HG03469 (cell line): ENCODE measurements around the gene IFITM10.

ENCODE experiments used
- ATAC-seq: cut with Tn5 transposase; IDR thresholded peaks from one replicate; pipeline ENCODE4 v1.9.1; 2021; ENCODE audit warnings: mild to moderate bottlenecking, moderate library complexity, moderate number of reproducible peaks; ENCODE audit not compliant: unreplicated experiment

The IFITM10 gene

GRCh38 chr11:1742371-1742770 lies 8.0 kb downstream of the IFITM10 start:
- ATAC-seq: no peak

GRCh38 chr11:1741741-1742140 lies 8.7 kb downstream of the IFITM10 start:
- no peak for ATAC-seq

DNA sequence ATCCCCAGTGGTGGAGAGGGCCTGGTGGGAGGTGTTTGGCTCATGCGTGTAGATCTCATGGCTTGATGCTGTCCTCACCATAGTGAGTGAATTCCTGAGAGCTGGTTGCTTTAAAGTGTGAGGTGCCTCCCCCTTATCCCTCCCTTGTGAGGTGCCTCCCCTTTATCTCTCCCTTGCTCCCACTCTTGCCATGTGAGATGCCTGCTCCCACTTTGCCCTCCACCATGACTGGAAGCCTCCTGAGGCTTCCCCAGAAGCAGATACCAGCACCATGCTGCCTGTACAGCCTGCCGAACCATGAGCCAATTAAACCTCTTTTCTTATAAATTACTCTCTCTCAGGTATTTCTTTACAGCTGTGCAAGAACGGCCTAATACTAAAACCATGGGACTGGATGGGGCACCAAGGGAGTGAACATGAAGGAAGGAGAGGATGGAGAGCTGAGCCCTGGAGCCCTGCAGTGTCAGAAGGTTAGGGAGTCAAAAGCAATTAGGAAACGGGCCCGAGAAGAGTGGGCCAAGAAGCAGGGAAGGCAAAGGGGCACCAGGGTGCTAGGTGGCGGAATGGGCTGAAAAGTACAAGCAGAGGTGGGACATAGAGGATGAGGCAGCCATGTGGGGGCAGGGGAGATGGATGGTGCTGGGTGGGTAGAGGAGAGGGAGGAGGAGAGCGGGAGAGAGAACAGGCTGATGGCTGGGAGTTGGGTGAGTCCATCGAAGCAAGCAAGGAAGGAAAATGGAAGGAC lies 9.4 kb downstream of the IFITM10 start:
- ATAC-seq: no peak

DNA sequence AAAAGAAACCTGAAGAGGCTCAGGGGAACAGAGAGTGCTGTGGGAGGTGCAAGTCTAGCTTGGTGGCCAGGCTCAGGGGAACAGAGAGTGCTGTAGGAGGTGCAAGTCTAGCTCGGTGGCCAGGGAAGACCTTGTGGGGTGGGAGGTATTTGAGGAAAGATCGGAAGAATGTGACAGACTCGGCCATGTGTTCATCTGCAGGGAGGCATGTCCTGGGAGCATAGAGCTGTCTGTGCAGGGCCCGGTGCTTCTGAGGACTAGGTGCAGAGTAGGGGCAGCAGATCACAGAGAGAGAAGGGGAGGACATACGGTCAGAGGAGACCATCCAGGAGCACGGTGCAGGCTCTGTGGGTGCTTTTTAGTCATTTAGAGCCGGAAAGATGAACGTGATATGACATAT lies 10.8 kb downstream of the IFITM10 start:
- no peak for ATAC-seq

- ATAC-seq: no peak
Measured at GRCh38 chr11:1738380-1738779, 12.0 kb downstream of the IFITM10 start.

DNA sequence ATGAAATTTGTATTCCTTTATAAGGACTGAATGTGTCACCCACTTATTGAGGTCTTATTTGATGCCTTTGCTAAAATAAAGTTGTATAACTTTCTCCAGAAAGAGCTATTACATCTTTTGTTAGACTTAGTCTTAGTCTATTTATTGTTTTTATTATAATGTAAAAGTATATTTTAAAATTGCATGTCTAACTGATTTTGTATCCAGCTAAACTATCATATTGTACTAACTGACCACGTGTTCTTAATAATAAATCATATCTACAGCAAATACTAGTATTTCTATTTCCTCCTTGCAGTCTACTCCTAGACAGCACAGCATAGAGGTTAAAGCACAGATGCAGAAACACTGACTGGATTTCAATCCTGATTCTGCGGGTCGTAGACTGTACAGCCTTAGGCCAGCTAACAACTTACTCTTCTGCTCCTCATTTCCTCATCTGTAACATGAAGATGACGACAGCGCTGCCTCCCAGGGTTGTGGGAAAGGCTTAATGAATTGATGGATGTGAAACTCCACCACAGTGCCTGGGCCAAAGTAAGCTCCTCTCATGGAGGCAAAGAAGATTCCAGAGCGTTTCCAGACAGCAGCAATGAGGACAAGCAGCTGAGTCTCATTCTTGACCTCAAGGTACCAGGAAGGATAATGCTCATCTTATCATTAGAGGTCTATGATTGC lies 13.2 kb downstream of the IFITM10 start:
- no peak for ATAC-seq

- no peak for ATAC-seq
Measured at GRCh38 chr11:1736447-1736992, 13.9 kb downstream of the IFITM10 start.

- ATAC-seq: no peak
Measured at GRCh38 chr11:1735271-1735670, 15.1 kb downstream of the IFITM10 start.

DNA sequence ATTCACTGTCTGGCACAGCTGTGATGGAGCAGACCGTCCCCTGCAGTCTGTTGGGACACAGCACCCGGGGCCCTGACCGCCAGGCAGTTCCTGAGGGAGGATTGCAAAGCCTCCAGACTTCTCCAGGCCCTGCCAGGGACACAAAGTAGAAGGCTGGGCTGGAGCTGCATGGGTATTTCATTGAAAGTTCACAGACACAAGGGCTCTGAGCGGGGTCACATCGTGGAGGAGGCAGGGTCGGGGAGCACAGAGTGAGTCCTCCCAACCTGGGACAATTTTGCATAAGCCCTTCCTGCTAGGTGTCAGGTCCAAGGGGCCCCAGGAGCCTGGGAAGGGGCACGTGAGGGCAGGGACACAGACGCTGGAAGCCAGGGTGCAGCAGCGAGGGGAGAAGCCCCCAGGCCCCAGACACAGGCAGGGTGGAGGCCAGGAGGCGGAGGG lies 15.7 kb downstream of the IFITM10 start:
- ATAC-seq: no peak

DNA sequence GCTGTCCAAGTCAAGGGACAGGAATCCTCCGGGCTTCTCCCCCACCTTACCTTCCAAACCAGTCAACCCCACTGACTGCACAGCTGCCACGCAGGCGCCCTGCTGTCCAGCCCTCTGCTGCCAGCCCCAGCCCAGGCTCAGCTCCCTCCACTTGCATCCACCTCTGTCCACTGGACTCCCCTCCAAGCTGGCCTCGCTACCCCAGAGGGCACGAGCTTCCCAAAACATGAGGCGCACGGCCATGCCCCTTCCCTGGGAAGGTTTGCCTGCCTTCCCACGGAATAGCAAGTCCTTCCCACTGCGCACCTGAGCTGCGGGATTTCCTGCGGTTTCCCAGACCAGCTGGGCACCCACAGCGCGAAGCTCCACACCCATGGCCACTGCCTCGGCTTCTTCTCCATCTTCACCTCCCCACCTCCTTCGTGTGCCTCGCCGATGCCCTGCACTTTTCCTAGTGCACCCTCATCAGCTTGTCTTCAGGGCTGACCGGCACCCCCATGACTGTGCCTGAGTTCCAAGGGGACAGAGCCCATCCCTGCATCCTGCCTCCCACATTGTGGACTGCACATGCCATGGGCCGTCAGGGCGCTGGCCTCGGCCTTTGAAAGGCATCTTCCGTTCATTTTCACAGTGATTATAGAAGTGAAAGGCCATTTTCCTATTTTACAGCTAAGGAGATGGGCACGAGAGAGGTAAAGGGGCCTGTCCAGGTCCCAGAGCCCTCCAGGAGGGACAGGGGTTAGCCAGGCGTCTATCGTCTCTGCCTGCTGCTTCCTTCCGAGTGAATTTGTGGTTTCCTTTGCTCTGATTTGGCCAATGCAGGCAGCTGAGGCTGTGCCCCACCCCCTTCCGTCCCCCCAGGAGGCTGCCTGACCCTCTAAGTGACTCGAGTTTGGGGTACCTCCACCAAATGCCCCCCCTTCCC lies 16.4 kb downstream of the IFITM10 start:
- ATAC-seq: no peak

- ATAC-seq: no peak
Measured at GRCh38 chr11:1733009-1733715, 17.2 kb downstream of the IFITM10 start.

DNA sequence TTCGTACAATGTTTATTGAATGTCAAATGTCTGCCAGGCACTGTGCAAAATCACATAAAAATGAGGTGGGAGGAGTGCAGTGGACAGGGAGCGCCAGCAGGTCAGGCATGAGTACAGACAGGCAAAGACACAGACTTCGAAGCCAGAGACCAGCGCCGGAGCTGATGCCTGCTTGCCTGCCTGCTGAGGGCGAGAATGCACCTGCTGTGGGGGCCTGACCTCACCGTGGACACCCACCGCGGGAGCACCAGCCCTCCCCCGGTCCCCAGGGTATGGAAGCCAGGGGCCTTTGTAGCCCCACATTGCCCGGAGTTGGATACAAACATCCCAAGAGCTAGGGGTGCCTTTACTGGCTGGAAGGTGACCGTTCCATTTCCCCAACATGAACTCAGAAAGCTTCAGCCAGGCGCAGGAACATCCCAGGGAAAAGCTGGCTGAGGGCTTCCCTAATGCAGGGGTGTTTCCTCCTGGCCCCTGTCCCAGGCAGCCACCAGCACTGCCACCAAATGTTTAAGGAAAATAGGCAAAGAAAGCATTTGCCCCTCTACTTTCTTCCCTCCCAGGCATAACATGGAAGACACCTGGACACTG lies 17.9 kb downstream of the IFITM10 start:
- no peak for ATAC-seq

- ATAC-seq: no peak
Measured at GRCh38 chr11:1731451-1732059, 18.8 kb downstream of the IFITM10 start.

DNA sequence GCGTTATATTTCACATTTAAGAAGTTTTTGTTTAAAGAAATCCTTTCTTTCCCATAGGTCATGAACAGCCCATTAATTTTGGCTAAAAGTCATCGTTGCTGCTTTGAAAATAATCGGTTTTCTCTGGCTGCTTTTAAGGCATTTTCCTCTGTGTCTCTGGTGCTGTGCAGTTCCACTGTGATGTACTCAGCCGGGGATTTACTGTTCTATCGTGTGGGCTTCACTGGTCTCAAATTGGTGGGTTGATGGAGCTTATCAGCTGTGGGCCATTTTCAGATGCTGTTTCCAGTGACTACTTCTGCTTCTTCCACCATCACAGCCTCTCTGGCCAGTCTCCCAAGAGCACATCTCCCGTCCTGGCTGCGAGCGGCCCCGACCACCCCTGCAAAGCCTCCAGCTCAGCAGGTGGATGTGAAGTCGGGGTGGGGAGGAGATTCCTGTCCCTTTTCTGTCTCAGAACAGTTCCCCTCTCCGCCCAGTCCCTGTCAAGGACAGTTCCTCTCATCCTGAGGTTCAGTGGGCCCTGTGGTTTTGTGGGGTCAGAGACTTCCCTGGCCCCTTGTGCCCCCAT lies 20.3 kb downstream of the IFITM10 start:
- no peak for ATAC-seq

DNA sequence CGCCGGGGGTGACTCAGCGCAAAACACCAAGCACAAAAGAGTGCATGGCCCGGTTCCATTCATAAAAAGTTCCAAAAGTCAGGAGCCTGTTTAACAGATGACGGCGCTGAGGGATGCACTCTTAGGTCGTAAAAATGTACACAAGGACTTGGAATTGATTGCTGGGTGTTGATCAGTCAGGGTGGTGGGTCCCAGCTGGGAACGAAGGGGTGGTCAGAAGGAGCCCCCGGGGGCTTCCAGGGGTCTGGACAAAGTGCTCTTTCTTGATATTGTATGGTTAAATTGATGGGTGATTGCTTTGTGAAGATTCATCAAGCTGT lies 20.7 kb downstream of the IFITM10 start:
- no peak for ATAC-seq

DNA sequence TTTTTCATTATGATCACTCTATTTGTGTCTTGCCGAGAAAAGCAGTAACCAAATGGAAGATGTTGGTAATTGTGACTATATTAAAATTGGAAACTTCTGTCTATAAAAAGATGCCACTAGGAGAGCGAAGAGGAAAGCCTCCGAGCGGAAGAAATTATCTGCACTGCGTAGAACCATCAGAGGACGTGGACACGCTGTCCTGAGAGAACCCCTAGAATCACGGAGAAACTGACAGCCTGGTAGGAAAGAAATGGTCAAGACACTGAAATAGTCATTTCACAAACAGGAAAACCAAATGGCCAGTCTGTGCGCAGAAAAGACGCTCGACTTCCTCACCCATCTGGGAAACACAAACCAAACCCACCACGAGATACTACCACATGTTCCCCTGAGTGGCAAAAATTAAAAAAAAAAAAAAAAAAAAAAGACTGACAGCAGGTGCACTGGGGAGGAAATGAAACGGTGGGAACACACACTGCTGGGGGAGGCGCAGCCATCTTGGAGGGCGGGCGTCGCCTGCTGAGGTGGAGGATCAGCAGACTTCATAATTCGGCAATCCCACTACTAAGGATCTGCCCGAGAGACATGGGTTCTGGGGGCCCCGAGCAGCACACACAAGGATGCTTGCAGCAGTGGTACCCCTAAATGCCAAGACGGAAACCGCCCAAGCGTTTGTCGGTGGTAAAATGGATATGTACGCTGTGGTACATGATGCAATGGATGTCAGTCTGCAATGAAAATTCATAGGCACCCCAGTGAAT lies 21.3 kb downstream of the IFITM10 start:
- no peak for ATAC-seq

DNA sequence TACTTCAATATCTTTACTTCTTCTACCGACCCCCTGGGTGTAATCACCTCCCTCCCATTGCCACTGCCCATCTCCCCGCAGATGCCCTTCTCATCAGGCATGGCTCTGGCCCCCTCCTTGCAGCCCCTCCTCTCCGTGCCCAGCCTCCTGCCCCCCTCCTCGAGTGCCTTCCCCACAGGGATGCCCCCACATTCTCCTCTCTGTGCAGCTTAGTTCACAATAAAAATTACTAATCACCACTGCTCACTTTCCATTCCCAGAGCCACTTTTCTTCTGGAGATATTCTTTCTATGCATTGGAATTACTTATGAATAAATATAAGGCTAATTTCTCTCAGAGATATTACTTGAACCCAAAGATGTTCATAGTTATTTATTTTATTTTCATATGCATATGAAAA lies 22.1 kb downstream of the IFITM10 start:
- ATAC-seq: no peak

GRCh38 chr11:1727861-1728260 lies 22.5 kb downstream of the IFITM10 start:
- no peak for ATAC-seq
